Activated gamma-delta T cell treated with anti-CD3 and anti-CD28 coated beads, Interleukin-2, amount 50 U/mL, for 16 hours (primary cell): Measurements from ENCODE around the gene TTC7B.

Experiments used
- DNase-seq: peaks from one replicate; pipeline ENCODE4 v3.0.0-alpha.2; 2020; ENCODE audit warnings: low read depth

The TTC7B gene

DNA sequence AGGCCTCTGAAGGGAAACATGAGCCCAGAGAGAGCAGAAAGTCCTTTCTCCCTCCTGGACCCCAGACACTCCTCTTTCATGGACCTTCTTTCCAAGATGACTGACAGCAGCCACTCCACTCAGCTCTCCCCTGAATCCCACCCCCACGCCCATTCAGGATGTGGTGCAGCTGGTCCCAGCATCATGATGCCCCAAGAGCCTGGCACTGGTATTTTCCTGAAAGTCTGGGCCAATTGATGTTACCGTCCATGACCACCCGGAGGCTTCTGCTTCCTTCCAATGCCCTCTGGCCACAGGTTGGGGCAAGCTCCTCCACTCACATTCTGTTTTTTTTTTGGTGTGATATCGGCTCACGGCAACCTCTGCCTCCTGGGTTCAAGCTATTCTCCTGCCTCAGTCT, 306.8 kb downstream of the TTC7B start:
- DNase-seq: no peak

DNA sequence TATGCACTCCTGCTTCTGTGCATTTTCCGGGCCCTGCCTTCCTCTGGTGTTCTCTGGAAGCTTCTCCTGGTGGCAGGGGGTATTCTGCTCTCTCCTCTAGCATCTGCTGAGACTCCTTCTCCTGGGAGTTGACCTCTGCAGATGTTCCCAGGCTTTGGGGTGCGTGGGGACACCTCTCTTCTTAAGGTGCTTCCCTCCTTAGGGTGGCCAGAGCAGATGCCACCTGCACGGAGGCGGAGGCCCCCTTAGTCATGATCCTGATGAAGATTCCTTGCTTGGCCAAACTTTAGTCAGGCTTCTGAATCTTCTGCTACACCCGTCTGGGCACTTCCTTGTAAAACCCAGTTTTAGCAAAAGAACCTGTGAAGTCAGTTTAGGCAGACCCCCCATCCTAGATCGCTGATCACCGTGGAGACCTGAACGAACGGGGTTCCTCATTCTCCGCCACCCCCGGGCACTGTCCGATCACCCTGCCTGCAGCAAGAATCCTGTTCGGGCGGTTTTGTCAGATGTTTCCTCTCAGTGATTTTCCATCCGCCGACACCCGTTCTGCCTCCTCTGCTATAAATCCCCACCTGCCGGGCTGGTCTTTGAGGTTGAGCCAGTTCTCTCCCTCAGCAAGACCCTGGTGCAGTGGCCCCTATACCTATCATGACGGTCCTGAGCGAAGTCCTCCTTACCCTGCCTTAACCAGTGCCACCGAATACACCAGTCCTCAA, 307.5 kb downstream of the TTC7B start:
- DNase-seq: no peak

DNA sequence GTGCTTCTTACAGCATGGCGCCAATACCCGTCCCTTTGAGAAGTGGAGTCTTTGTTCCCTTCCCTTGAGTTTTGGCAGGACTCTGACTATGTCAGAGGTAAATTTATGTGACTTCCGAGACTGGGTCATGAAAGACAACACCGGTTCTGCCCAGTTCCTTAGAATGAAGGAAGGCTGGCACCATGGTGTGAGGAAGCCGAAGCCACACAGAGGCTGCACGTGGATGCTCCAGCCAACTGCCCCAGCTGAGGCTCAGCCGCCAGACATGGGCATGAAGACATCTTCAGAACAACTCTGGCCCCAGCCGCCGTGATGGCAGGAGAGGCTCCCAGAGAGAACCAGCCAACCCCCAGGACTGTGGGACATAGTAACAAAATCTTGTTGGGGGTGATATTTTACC, 308.2 kb downstream of the TTC7B start:
- DNase-seq: no peak

DNA sequence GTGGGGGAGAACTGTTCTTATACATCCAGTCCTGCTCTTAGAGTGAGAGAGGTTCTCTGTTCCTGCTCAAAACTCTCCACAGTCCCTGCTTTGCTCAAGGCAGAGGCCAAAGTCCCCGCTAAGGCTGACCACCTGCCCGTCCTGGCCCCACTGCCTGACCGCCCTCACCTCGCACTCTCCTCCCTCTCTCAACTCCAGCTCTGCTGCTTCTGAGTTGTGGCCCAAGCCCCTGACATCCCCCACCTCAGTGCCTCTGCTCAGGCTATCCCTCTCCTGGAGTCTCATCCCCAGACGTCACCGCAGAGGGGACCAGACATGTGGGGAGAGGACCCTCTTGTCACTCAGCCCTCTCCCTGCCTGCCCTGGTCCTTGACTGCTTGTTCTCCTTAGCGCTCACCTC, 308.8 kb downstream of the TTC7B start:
- DNase-seq: no peak

DNA sequence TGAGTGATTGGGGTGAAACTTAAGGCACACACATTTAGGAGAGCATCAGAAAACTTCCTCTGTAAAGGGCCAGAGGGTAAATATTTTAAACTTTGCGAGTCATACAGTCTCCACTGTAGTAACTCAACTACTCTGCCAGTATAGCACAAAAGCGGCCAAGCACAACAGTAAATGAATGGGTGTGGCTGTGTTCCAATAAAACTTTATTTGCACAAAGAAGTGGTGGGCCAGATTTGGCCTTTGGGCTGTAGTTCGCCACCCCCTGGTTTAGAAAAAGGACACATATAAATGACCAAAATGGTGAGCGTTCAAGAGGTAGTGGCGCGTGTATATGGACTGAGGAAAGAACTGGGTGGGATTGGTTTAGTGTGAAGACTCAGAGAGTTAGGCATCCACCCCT, 309.5 kb downstream of the TTC7B start:
- no peak for DNase-seq

DNA sequence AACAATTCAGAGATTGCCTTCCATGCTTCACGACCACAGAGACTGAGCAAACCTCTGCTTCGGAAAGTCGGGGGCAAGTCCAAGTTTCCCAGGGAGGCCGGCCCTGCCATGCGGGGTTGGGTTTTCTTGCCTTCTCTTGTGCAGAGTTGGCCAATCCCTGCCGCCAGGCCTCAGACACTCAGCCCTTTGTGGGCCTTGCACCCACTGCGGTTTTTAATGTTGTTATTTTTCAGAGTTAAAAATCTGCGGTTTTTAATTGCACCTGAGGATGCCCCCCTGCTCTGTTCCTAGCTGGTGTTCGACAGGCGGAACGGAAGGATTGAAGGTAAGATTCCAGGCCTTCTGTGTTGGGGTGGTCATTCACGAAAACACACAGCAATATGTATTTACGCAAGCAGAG, 310.7 kb downstream of the TTC7B start:
- no peak for DNase-seq

DNA sequence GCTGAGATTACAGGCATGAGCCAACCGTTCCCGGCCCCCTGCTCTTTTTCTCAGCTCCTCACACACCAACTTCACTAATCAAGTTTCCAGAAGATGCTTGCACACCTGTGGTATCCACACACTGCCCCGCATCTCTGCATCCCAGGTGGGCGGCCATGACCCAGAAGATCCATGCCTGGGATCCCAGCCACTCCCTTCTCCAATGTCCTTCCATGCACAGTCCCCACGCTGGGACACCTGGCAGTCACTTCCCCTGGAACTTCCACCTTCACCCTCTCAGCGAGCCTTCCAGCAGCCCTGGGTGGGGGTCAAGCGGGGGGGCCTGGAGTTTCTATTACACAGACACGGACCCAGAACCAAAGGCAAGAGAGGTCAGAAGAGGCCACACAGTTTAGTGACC, 311.6 kb downstream of the TTC7B start:
- no peak for DNase-seq

DNA sequence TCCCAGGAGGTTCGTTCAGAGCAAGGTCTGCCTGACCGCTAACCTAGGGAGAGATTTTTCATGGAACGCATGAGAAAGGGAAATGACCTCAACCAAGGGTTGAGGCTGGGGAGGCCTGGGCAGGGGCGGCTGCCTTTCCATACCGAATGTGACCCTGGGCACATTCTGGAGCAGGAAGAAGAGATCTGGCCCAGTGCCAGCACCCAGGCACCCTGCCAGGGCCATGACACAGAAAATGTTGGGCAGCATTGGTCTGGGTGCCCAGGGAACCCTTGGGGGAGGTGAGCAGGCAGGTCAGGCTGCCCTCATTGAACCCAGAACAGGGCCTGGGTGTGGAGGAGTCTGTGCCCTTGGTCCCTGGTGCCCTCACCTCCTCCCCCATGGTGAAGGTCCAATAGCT, 312.6 kb downstream of the TTC7B start:
- no peak for DNase-seq

DNA sequence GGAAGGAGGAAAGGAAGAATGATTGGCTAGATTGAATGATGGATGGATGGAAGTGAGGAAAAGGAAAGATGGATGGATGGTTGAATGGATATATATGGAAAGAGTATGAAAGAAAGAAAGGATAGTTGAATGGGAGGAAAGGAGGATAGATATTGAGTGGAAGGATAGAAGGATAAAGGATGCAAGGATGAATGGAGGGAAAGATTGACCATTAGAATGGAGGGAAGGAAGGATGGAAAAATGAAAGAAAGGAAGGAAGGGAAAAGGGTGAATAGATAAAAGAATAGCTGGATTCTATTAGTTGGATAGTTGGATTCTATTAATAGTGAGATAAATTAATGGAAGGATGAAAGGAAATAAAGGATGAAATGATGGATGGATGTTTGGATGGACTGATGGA, 313.5 kb downstream of the TTC7B start:
- DNase-seq: no peak

DNA sequence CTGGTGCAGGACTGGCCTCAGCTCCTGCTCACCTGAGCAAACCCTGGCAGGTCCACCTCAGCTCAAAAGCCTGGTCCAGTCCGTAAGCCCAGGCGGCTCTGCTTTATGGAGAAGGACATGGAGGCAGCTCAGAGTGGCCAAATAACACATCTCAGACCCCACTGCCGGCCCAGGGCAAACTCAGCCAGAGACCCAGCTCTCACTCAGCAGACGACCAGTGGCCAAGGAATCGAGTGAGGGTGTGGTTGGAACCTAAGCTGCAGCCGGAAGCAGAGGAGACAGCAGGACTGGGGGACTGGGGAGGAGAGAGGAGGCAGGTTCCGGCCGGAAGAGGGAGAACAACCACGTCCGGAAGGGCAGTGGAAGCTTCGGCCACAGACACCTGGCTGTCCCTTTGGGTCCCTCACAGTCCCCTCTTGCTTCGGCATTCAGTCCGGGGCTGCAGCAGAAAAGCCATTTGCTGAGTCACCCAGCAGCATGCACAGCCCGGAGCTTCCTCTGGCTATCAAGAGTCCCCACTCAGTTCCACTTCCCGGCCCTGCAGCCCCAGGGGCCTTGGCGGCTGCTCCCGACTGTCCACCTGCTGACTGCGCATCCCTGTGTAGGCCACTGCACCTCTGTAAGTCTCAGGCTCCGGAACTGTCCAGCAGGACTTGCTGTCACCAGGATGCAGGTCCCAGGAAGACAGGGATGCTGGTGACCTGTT, 315.4 kb downstream of the TTC7B start:
- DNase-seq: no peak

DNA sequence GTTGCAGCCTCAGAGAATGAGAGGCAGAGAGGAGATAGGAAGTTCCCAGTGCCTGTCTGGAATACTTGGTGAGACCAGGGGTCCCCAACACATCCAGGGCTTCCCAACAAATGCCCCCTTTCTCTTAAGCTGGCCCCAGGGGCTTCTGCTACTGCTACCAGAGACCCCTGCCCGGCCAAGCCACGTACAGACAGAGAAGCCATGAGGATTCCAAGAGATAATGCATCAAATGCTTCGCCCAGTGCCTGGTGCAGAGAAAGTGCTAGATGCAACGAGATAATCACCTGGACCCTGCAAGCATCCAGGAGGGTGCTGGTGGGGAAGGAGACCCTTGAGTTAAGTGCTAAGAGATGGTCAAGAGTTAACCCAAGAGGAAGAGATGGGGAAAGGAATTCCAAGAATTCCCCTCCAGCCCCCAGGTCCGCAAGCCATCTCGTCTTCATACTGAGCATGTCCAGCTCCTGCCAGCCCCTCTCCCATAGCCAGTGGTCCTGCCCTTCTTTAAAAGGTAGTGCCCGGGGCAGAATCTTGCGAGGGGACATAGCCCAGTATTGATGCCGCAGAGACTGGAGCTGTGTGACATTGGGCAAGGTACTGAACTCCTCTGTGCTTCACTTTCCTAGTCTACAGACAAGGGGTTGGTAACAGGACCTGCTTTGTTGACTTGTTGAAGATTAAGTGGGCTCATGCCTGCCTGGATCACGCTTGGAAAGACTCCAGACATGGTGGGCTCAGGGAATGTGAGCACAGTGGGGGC, 316.1 kb downstream of the TTC7B start:
- no peak for DNase-seq

DNA sequence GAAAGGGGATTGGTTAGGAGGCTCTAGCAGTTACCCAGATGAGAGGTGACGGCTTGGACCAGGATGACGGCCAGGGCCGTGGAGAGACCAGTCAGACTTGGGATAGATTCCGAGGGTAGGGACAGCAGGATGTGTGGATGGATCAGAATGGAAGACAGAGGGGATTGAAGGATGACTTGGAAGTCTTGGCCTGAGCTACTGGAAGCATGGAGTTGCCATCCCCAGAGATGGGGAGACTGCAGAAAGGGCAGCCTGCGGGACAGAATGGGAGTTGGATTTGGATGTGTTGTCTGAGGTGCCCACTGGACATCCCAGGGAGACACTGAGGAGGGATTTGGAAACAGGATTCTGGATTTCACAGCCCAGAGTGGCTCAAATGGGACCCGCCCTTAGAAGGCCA, 317.1 kb downstream of the TTC7B start:
- no peak for DNase-seq

DNA sequence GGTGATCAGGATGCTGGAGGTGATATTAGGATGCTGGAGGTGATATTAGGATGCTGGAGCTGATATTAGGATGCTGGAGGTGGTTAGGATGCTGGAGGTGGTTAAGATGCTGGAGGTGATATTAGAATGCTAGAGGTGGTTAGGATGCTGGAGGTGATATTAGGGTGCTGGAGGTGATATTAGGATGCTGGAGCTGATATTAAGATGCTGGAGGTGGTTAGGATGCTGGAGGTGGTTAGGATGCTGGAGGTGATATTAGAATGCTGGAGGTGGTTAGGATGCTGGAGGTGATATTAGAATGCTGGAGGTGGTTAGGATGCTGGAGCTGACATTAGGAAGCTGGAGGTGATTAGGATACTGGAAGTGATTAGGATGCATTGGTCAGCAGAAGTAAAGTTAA, 318.0 kb downstream of the TTC7B start:
- DNase-seq: no peak

DNA sequence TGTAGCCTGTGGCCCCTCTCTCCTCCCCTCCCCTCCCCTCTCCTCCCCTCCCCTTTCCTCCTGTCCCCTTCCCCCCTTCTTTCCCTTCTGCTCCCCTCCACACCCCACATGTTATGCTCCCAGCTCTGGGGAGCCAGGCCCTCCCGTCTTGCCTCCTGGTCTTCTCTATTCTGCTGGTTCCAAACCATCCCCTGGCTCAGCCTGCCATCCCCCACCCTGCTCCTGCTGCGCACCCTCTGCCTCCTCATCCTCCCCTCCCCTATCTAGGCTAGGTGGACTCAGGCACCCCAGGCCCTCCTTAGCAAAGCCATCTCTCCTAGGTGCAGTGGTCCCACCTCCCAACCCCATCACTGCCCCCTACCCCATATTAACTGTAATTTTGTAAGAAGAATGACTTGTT, 319.9 kb downstream of the TTC7B start:
- no peak for DNase-seq

DNA sequence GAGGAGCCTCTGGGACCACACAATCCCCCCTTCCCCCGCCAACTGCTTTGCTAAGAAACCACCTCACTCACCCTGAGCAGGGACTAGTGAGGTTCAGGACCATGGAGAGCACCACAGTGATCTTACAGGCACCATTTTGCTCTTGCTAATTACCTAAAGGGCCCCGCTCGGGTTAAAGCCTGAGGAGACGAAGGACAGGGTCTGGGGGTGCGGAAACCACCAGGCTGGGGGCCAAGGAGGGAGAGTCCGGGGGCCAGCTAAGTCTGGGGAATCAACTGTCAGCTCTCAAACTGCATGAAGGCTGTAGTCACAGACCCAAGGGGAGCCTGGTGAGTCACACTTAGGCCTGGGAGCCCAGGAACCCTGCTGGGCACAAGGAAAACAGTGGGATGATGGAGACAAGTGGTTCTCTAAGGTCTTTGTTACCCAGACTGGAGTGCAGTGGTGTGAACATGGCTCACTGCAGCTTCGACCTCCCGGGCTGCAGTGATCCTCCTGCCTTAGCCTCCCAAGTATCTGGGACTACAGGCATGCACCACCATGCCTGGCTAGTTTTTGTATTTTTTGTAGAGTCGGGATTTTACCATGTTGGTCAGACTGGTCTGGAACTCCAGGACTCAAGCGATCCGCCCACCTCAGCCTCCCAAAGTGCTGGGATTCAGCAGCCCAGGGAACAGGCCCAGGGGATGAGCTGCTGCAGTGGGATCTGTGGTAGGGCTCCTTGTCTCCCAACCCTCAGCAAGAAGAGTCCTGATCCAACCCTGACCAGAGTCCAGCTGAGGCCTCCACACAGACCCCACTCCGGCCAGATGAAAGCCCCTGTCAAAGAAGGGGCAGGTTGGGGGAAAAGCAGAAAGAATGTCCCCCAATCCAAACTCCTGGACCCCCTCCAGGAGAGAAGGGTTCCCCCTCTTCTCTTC, 320.6 kb downstream of the TTC7B start:
- no peak for DNase-seq

DNA sequence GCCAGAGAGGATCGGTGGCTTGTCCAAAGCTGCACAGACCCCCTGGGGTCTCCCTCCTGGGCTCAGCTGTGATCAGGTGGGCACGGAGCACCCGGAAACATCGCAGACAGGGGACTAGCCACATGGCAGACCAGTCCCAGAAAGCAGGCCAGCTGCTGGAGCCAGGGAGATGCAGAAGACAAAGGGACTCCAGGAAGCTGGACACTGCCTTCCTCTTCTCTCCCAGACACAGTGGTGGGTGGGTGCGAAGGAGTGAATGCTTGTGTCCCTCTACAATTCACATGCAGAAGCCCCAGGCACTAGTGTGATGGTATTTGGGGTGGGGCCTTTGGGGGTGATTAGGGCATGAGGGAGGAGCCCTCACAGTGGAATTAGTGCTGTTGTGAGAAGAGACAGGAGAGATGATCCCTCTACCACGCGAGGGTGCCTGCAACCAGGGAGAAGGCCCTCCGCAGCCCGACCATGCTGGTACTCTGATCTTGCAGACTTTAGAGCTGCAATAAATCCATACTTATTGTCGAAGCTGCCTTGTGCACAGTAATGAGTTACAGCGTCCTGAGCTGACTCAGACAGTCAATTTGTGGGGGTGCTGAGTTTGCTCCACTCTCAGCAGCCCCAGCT, 324.2 kb downstream of the TTC7B start:
- no peak for DNase-seq

DNA sequence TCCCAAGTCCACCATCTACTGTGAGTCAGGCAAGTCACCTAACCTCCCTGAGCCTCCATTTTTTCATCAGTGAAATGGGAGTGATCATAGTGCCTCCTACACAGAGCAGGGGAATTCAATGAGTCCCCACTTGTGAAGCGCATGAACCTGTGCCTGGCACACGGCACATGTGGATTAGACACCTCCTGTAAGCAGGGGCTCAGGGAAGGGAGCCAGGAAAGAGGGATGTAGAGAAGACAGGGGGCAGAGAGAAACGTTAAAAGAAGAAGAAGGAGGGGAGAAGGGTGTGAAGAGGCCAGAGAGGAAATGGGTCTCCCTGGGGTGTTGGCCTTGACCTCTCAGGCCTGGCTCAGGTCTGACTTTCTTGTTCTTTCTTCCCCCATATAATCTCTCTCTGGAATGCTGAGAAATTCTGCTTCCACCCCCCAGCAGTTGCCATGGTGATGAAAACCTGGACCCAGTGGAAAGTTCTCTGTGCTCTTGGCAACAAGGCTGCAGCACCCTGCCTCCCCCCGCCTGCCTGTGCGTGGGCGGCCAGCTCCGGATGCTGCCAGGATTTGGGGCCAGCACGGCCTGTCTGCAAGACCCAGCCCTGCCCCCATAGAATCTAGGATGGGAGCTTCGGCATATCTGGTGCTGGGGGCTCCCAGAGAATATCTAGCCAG, 324.9 kb downstream of the TTC7B start:
- DNase-seq: no peak

DNA sequence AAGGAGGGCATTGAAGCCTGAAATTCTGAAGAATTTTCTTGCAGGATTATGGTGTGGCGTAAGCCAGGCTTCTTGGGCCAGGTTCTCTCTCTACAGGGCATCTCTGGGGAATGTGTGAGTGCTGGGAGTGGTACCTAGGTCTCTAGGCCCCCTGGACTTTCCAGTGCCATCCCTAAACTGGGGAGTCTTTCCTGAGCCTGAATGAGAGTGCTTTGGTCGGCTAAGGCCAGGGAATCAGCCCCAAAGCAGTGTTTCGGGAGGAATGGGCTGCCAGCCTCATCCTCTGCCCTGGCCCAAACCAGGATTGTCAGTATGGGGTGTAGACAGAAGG, 325.5 kb downstream of the TTC7B start:
- DNase-seq: no peak

DNA sequence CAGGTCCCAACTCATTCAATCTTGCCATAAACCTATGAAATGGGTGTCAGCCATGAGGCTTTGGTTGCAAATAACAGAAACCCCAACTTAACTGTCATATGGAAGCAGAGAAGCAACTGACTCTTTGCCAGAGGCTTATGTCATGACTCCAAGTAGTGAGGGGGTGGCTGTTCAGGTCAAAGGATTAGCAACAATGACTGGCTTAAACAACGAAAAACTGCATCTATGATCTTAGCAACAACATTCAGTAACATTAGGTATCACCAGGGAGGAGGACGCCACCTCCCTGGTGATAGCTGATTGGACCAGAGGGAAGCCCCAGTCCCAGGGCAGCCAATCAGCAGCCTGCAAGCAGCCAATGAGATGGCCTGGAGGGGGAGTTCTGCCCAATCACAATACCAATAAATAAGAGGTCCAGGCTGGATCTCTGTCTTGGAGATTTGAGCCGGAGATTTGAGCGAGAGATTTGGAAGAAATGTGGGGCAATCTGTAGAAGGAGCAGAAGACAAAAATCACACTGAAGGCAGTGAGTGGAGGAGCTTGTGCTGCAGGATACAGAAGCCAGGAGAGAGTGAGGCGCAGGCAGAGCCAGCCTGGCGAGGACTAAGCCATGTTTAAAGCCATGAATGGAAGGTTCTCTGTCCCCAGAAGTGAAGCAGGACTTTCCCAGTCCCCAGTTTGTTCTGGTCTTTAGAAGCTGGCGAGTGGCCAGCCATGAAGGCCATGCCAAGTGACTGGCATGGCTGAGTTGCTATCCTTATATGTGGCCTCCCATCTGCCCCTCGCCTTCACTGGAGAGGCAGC, 326.1 kb downstream of the TTC7B start:
- no peak for DNase-seq

DNA sequence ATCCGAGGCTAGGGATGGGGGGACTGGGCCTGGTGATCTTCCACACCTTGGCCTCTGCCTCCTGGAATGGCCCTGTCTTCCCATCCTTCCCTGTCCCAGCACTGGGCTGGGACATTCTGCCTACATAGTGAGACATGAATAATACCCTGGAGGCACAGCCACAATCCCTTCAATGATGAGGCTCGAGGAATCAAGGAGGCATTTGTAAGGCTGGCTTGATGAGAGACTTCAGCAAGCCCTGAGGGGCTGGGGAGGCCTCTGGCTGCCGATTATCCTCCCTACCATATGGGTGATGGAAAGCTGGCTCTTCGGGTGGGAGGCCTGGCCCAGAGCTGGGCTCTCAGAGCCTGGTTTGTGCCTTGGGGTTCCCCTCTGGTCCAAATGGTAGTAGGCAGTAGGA, 326.9 kb downstream of the TTC7B start:
- no peak for DNase-seq
